DMS114 treated with DMSO at 0.1 percent for 48 hours (cell line): ENCODE results near the gene POLK.

Experiments
- DNase-seq: peaks from one replicate; lab custom pipeline; 2025; ENCODE audit not compliant: unreplicated experiment; lab: John Stamatoyannopoulos, UW

POLK gene

DNA sequence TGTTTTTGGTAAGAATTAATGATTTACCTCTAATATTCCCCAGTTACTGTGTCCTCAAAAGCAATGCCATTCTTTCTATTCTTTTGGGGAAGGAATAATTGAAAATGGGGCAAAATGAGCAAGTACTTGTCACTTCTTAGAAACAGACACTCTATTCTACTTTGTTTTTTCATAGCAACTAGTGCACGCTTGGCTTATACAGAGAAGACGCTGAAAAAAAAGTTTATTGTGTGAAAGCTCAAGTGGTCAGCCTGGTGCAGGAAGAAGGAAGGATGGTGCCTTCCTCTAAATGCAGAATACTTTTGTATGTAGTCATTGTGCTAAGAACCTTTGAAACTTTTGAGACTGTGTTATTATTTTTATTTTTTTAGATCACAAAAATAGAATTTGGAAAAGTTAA, 129.1 kb downstream of the POLK start:
- no peak for DNase-seq

DNA sequence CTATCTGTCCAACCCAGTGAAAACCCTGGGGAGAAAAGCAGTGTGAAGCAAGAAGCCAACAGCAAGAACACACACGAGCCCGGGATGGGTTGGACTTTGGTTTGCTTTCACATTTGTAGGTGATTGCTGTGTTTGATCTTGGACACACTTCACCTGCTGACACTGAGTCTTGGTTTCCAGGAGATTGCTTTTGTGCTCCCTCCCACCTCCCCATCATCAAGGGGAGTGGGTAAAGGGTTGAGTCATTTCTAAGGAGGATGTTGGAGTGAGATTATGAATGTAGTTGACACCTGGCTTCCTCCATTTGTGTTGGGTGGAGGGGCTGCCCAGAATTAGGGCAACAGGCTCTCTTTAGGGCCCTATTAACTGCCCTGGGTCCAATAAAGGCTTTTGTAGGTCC, 137.0 kb downstream of the POLK start:
- no peak for DNase-seq
